GM12891 (cell line): ENCODE data around the gene GALNT18.

ENCODE experiments used
- PAX5 ChIP-seq: IDR thresholded peaks from 2 replicates; pipeline ENCODE4 v1.6.1; 2011; ENCODE audit warnings: low read length, moderate library complexity, mild to moderate bottlenecking; ENCODE audit not compliant: insufficient read depth, severe bottlenecking
- POLR2A ChIP-seq: IDR thresholded peaks from 2 replicates; pipeline ENCODE4 v1.6.1; 2011; ENCODE audit warnings: low read depth, low read length, control low read depth
- POLR2AphosphoS5 ChIP-seq: IDR thresholded peaks from 2 replicates; pipeline ENCODE4 v1.6.1; 2011; ENCODE audit warnings: low read depth, low read length, control low read depth
- POU2F2 ChIP-seq: IDR thresholded peaks from 2 replicates; pipeline ENCODE4 v1.6.1; 2011; ENCODE audit warnings: low read depth, mild to moderate bottlenecking, control low read depth, low read length, moderate library complexity
- SPI1 ChIP-seq: IDR thresholded peaks from 2 replicates; pipeline ENCODE4 v1.6.1; 2011; ENCODE audit warnings: low read depth, low read length, control low read depth
- TAF1 ChIP-seq: IDR thresholded peaks from 2 replicates; pipeline ENCODE4 v1.6.1; 2011; ENCODE audit warnings: low read depth, low read length, control low read depth

DNA sequence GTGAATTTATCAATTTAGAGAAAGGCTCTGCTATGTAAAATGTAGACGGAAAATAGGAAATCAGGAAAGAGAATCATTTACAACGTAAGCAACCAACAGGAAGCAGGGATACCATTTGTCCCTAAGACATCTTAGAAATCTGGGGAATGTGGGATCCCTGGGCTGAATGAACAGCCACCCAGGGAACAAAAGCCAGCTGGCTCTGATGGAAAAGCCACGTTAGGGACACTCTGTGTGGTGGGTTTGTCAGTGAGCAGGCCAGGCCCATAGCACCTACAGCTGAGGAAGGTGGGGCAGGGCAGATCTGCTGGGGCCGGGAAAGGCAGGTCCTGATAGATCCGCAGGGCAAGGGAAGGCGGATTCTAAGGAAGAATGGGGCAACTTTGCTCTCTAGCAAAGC lies 181.7 kb downstream of the GALNT18 start:
- TF ChIP-seq POLR2A (no peak), POLR2AphosphoS5 (no peak), SPI1 (no peak), POU2F2 (no peak), TAF1 (no peak), PAX5 (no peak)
